Endothelial cell of umbilical vein (primary cell): ENCODE results near the gene MARK4. TPM values are rescaled to one million over a fixed set of nuclear protein-coding genes. Genes with fewer than 3 reads are reported as not detected.

Experiments
- BruUV-seq: library from RNA; stranded (reverse); fragments of 400-500 nt; replicated peaks from 2 replicates; lab custom pipeline; 2021; lab: Mats Ljungman, UMichigan
- CTCF ChIA-PET: fragments of 300-600, 350-600 bp; sonication (Branson Sonifier 250); formaldehyde crosslinking; loops from one replicate; lab custom pipeline; 2021; ENCODE audit warnings: antibody characterized with exemption, inconsistent platforms; lab: Charles Lee
- POLR2A ChIA-PET: fragments of 300-600, 350-600 bp; sonication (Branson Sonifier 250); formaldehyde crosslinking; loops from one replicate; lab custom pipeline; 2021; ENCODE audit warnings: antibody characterized with exemption, inconsistent platforms; lab: Charles Lee
- DNase-seq: peaks from one replicate; pipeline ENCODE4 v3.0.0-alpha.2; 2011; ENCODE audit warnings: low read depth, low spot score
- FAIRE-seq: peaks from 2 replicates; lab custom pipeline; 2011; peaks lifted over from hg19 to GRCh38; lab: Jason Lieb, UNC
- H2AFZ ChIP-seq: 2 replicates; pipeline ENCODE4 v1.6.0; 2012; ENCODE audit warnings: low read depth, low read length, control low read depth, inconsistent platforms
- H3K27ac ChIP-seq: 2 replicates; pipeline ENCODE4 v1.5.1; 2011; ENCODE audit warnings: low read depth, mild to moderate bottlenecking, control low read depth, low read length, moderate library complexity; ENCODE audit not compliant: insufficient read depth
- H3K27me3 ChIP-seq, 2 experiments: 2 replicates each; pipeline versions ENCODE4 v1.6.0 to v1.6.1; 2011; ENCODE audit warnings: low read length in 2 of 2, mixed read lengths in 1 of 2; ENCODE audit not compliant: control insufficient read depth in 2 of 2, insufficient read depth in 2 of 2
- H3K36me3 ChIP-seq, 2 experiments: 2 replicates in 1 of 2; 3 replicates in 1 of 2; pipeline ENCODE4 v1.5.1; 2011; ENCODE audit warnings: low read length in 2 of 2, mild to moderate bottlenecking in 1 of 2, moderate library complexity in 1 of 2; ENCODE audit not compliant: control insufficient read depth in 2 of 2, insufficient read depth in 2 of 2; ENCODE audit errors: extremely low read depth in 1 of 2
- H3K4me1 ChIP-seq: 3 replicates; pipeline ENCODE4 v1.5.1; 2011; ENCODE audit warnings: mild to moderate bottlenecking, low read length; ENCODE audit not compliant: control insufficient read depth, insufficient read depth; ENCODE audit errors: extremely low read depth
- H3K4me2 ChIP-seq: 2 replicates; pipeline ENCODE4 v1.6.1; 2011; ENCODE audit warnings: low read length, control low read depth, mixed read lengths; ENCODE audit not compliant: insufficient read depth
- H3K4me3 ChIP-seq, 3 experiments: fragments of 200-600 bp in 1 of 3; sonication (generic), shearing (Covaris generic) in 1 of 3; replicated peaks in 1 of 3; 2 replicates each; pipeline ENCODE4 v1.5.1; 2011 to 2016; ENCODE audit warnings: control low read depth in 3 of 3, low read length in 3 of 3, mild to moderate bottlenecking in 2 of 3, inconsistent platforms in 1 of 3, low read depth in 1 of 3, moderate library complexity in 1 of 3; ENCODE audit not compliant: insufficient read depth in 1 of 3
- H3K79me2 ChIP-seq: 2 replicates; pipeline ENCODE4 v1.6.0; 2012; ENCODE audit warnings: low read length, inconsistent platforms; ENCODE audit not compliant: control insufficient read depth, insufficient read depth
- H3K9ac ChIP-seq: replicated peaks from 2 replicates; pipeline ENCODE3; 2011; ENCODE audit warnings: low read length, control low read depth; ENCODE audit not compliant: insufficient read depth; ENCODE audit errors: extremely low read depth
- H3K9me1 ChIP-seq: replicated peaks from 3 replicates; pipeline ENCODE4 v1.6.0; 2011; ENCODE audit warnings: mild to moderate bottlenecking, low read length; ENCODE audit not compliant: control insufficient read depth, insufficient read depth; ENCODE audit errors: extremely low read depth
- H3K9me3 ChIP-seq: replicated peaks from 2 replicates; pipeline ENCODE4 v1.5.1; 2012; ENCODE audit warnings: low read length, inconsistent platforms; ENCODE audit not compliant: control insufficient read depth, insufficient read depth
- H4K20me1 ChIP-seq: replicated peaks from 2 replicates; pipeline ENCODE3; 2011; ENCODE audit warnings: mild to moderate bottlenecking, low read length; ENCODE audit not compliant: control insufficient read depth, insufficient read depth; ENCODE audit errors: extremely low read depth
- EZH2 ChIP-seq: IDR thresholded peaks from 2 replicates; pipeline ENCODE4 v1.6.1; 2012; ENCODE audit warnings: borderline replicate concordance, low read depth, mild to moderate bottlenecking, moderate library complexity, low read length, inconsistent platforms; ENCODE audit not compliant: severe bottlenecking
- FOS ChIP-seq: IDR thresholded peaks from 2 replicates; pipeline ENCODE4 v1.6.1; 2011; ENCODE audit warnings: mild to moderate bottlenecking, low read length, moderate library complexity, borderline replicate concordance; ENCODE audit not compliant: insufficient read depth
- GATA2 ChIP-seq: IDR thresholded peaks from 2 replicates; pipeline ENCODE4 v1.7.0; 2011; ENCODE audit warnings: low read depth, mild to moderate bottlenecking, moderate library complexity, mixed read lengths, low read length; ENCODE audit not compliant: insufficient read length, insufficient read depth
- JUN ChIP-seq: IDR thresholded peaks from 2 replicates; pipeline ENCODE4 v1.6.1; 2011; ENCODE audit warnings: borderline replicate concordance, low read depth; ENCODE audit not compliant: insufficient read length, insufficient read depth
- MYC ChIP-seq: IDR thresholded peaks from one replicate; pipeline ENCODE4 v1.6.1; 2011; ENCODE audit warnings: mild to moderate bottlenecking, low read depth, low read length
- POLR2A ChIP-seq: IDR thresholded peaks from 2 replicates; pipeline ENCODE4 v1.6.1; 2012; ENCODE audit warnings: low read depth, mild to moderate bottlenecking, control low read depth, low read length
- POLR2AphosphoS5 ChIP-seq: IDR thresholded peaks from 2 replicates; pipeline ENCODE4 v1.6.1; 2012; ENCODE audit warnings: low read depth, mild to moderate bottlenecking, control low read depth, low read length, moderate library complexity; ENCODE audit not compliant: insufficient read depth
- dilution Hi-C: fragments of 300-500 bp; cut with MboI; formaldehyde crosslinking; loops from one replicate; pipeline ENCODE4 v1.15.0; 2019; ENCODE audit warnings: low sequenced_read_pairs; ENCODE audit not compliant: extremely low pct_ligation_motif_present
- intact Hi-C: fragments of 100-400 bp; cut with micrococcal nuclease; formaldehyde crosslinking; loops from one replicate; pipeline ENCODE4 v1.10.0; 2022
- polyA plus RNA-seq, 4 experiments: library from polyadenylated mRNA; depleted of rRNA in 3 of 4; stranded (reverse) in 3 of 4; unstranded in 1 of 4; fragments of >200 nt; gene quantifications; 2 replicates each; pipeline versions ENCODE4 v1.2.1 to v1.2.3, GENCODE V29; 2011 to 2012; ENCODE audit warnings: missing spikeins in 1 of 4
- total RNA-seq: library from RNA; stranded (reverse); gene quantifications from 2 replicates; pipeline ENCODE4 v1.2.3, GENCODE V29; 2021
- TF ChIP-seq, protein P1 (sequence below): IDR thresholded peaks from 2 replicates; pipeline ENCODE4 v1.6.1; 2011; ENCODE audit not compliant: insufficient read depth, insufficient read length

Gene MARK4
- total and polyA plus RNA-seq, 2 donors (not counting 3 experiments of a cell fraction or from before 2014, with no cell fraction given), result 13.9 to 51.6 TPM

DNA sequence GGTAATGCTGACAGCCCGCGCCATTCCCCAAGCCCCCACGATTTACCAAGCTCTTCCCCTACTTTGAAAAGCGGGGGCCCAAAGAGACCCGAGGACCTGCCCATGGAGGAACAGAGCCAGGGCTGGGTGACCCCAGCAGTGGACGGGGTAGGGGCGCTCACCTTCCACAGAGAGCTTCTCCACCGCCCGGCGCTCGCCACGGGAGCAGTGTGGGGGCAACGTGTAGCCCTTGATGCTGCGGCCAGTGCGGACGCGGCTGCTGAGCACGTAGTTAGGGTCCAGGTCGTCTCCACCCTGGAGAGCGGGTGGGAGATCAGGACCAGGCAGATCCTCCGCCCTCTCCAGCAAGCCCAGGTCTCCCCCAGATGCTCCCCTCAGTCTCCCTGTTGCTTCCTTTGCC is 64.2 kb downstream of the MARK4 start:
- H3K27ac ChIP-seq, result no peak overlapping the region
- dilution Hi-C loops, result no loop called here
- no peaks in the 10 kb centered on the region for H4K20me1 ChIP-seq
- no peak overlapping the region for H3K4me3 ChIP-seq
- H3K4me2 ChIP-seq, result no peak overlapping the region
- CTCF ChIA-PET, result no interaction called here
- H2AFZ ChIP-seq, result no peak overlapping the region
- no peak for DNase-seq
- H3K27me3 ChIP-seq, result peaks cover 2 to 6% of the 10 kb centered on the region in 2 experiments
- TF ChIP-seq FOS (no peak), POLR2AphosphoS5 (no peak), POLR2A (no peak), EZH2 (no peak), GATA2 (no peak), MYC (no peak), JUN (no peak)
- TF ChIP-seq, protein P1, sequence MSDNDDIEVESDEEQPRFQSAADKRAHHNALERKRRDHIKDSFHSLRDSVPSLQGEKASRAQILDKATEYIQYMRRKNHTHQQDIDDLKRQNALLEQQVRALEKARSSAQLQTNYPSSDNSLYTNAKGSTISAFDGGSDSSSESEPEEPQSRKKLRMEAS, result no peak
- POLR2A ChIA-PET, result no interaction called here
- BruUV-seq, result no TSS peak
- no peaks in the 10 kb centered on the region for H3K9me3 ChIP-seq
- intact Hi-C loops, result no loop called here
- no peak overlapping the region for H3K9ac ChIP-seq
- no peaks in the 10 kb centered on the region for H3K4me1 ChIP-seq
- FAIRE-seq, result no peak
- no peaks in the 10 kb centered on the region for H3K36me3 ChIP-seq
- no peaks in the 10 kb centered on the region for H3K79me2 ChIP-seq
- no peaks in the 10 kb centered on the region for H3K9me1 ChIP-seq
